GM12878 (cell line): ENCODE measurements around the gene ITGA3. TPM values are rescaled to one million over a fixed set of nuclear protein-coding genes. Genes with fewer than 3 reads are reported as not detected.

ENCODE experiments used
- ATAC-seq: fragments of 200-7000 bp; cut with Tn5 transposase; 3 replicates; pipeline ENCODE4 v1.9.1; 2020; ENCODE audit warnings: mild to moderate bottlenecking, moderate library complexity
- BruUV-seq: library from RNA; stranded (reverse); fragments of 400-500 nt; replicated peaks from 2 replicates; lab custom pipeline; 2021; lab: Mats Ljungman, UMichigan
- CTCF ChIA-PET: fragments of 300-600 bp; sonication (Branson Sonifier 250); formaldehyde crosslinking; extraction: SDS; loops from one replicate; lab custom pipeline; 2021; ENCODE audit warnings: inconsistent platforms; lab: Yijun Ruan, JAX
- POLR2A ChIA-PET: fragments of 350-600 bp; formaldehyde crosslinking; extraction: SDS; loops from one replicate; lab custom pipeline; 2021; ENCODE audit warnings: inconsistent platforms; lab: Charles Lee
- RAD21 ChIA-PET: fragments of 300-600 bp; sonication (Branson Sonifier 250); formaldehyde crosslinking; loops from one replicate; lab custom pipeline; 2023; ENCODE audit warnings: antibody characterized with exemption; ENCODE audit not compliant: unreplicated experiment; lab: Charles Lee
- SMC1A ChIA-PET: fragments of 300-600 bp; sonication (Branson Sonifier 250); formaldehyde crosslinking; loops from one replicate; lab custom pipeline; 2023; ENCODE audit not compliant: unreplicated experiment, uncharacterized antibody; lab: Charles Lee
- DNase-seq: peaks from one replicate; pipeline ENCODE4 v3.0.0-alpha.2; 2011; ENCODE audit warnings: low read depth, low spot score
- FAIRE-seq: peaks from 3 replicates; lab custom pipeline; 2011; peaks lifted over from hg19 to GRCh38; lab: Jason Lieb, UNC
- H2AFZ ChIP-seq: 2 replicates; pipeline ENCODE4 v1.6.0; 2011; ENCODE audit warnings: low read depth, low read length, control low read depth; ENCODE audit not compliant: control insufficient read depth
- H3K27ac ChIP-seq: 2 replicates; pipeline ENCODE4 v1.5.1; 2011; ENCODE audit warnings: control low read depth; ENCODE audit not compliant: control insufficient read depth, insufficient read depth
- H3K27me3 ChIP-seq, 2 experiments: replicated peaks in 1 of 2; 2 replicates each; pipeline versions ENCODE4 v1.6.0 to v1.6.1; 2011; ENCODE audit warnings: low read length in 1 of 2; ENCODE audit not compliant: control insufficient read depth in 2 of 2, insufficient read depth in 2 of 2
- H3K36me3 ChIP-seq, 2 experiments: 2 replicates each; pipeline ENCODE4 v1.5.1; 2011; ENCODE audit warnings: low read length in 1 of 2; ENCODE audit not compliant: control insufficient read depth in 2 of 2, insufficient read depth in 2 of 2
- H3K4me1 ChIP-seq: 2 replicates; pipeline ENCODE4 v1.6.1; 2011; ENCODE audit warnings: mild to moderate bottlenecking, low read length, moderate library complexity, mixed read lengths; ENCODE audit not compliant: control insufficient read depth, insufficient read depth
- H3K4me2 ChIP-seq: 2 replicates; pipeline ENCODE4 v1.6.0; 2011; ENCODE audit warnings: control low read depth; ENCODE audit not compliant: control insufficient read depth, insufficient read depth
- H3K4me3 ChIP-seq: fragments of 200-600 bp; sonication (generic); 2 replicates; pipeline ENCODE4 v1.5.1; 2016
- H3K79me2 ChIP-seq: 2 replicates; pipeline ENCODE4 v1.6.0; 2011; ENCODE audit warnings: low read length; ENCODE audit not compliant: control insufficient read depth, insufficient read depth
- H3K9ac ChIP-seq: 2 replicates; pipeline ENCODE4 v1.8.0; 2011; ENCODE audit warnings: low read length, control low read depth, mixed read lengths; ENCODE audit not compliant: control insufficient read depth, insufficient read depth
- H3K9me3 ChIP-seq: replicated peaks from 3 replicates; pipeline ENCODE4 v1.5.1; 2011; ENCODE audit warnings: mild to moderate bottlenecking, low read length; ENCODE audit not compliant: control insufficient read depth, insufficient read depth
- H4K20me1 ChIP-seq: 2 replicates; pipeline ENCODE4 v1.6.0; 2011; ENCODE audit not compliant: control insufficient read depth, insufficient read depth
- BCLAF1 ChIP-seq: fragments of 450-650 bp; IDR thresholded peaks from 2 replicates; pipeline ENCODE4 v1.6.1; 2017; ENCODE audit warnings: antibody characterized with exemption, mild to moderate bottlenecking, moderate library complexity
- CHD1 ChIP-seq: IDR thresholded peaks from 2 replicates; pipeline ENCODE4 v1.6.1; 2012; ENCODE audit warnings: low read depth, low read length, improper control_type of control experiment
- FOXK2 ChIP-seq: fragments of 450-650 bp; IDR thresholded peaks from 2 replicates; pipeline ENCODE4 v1.6.1; 2017; ENCODE audit warnings: mild to moderate bottlenecking, moderate library complexity
- RELA ChIP-seq: fragments of 450-650 bp; IDR thresholded peaks from 2 replicates; pipeline ENCODE4 v1.8.0; 2014; ENCODE audit warnings: borderline replicate concordance; ENCODE audit not compliant: partially characterized antibody
- SREBF1 ChIP-seq: IDR thresholded peaks from 2 replicates; pipeline ENCODE4 v1.6.1; 2012; ENCODE audit warnings: mild to moderate bottlenecking, low read length
- SUPT20H ChIP-seq: IDR thresholded peaks from 2 replicates; pipeline ENCODE4 v1.6.1; 2011; ENCODE audit warnings: low read depth, mild to moderate bottlenecking, low read length, moderate library complexity, borderline replicate concordance; ENCODE audit not compliant: control insufficient read depth
- ZBTB40 ChIP-seq: fragments of 450-650 bp; IDR thresholded peaks from 2 replicates; pipeline ENCODE4 v1.6.1; 2016; ENCODE audit warnings: mild to moderate bottlenecking, moderate library complexity, borderline replicate concordance
- WGBS: methylation state at CpG from one replicate; pipeline ENCODE4 v1.1.6; 2016; ENCODE audit warnings: low lambda C conversion rate; ENCODE audit not compliant: insufficient replicate concordance, insufficient coverage; ENCODE audit errors: missing lambda C conversion rate; 5-methylcytosine and 5-hydroxymethylcytosine counted together
- in situ Hi-C: fragments of 300-500 bp; cut with MboI; formaldehyde crosslinking; loops from 9 replicates; pipeline ENCODE4 v1.14.3; 2018; ENCODE audit warnings: mixed read lengths
- intact Hi-C: fragments of 100-400 bp; cut with micrococcal nuclease; formaldehyde crosslinking; loops from one replicate; pipeline ENCODE4 v1.14.2; 2022; ENCODE audit not compliant: unreplicated experiment
- polyA plus RNA-seq, 11 experiments: library from polyadenylated mRNA; depleted of rRNA in 4 of 11; unstranded in 6 of 11; stranded (reverse) in 5 of 11; fragments of >200 nt; fragmentation: Nextera tagmentation in 4 of 11; fragmentation: Illumina TruSeq in 1 of 11; extraction: Ambion mirVana in 4 of 11; extraction: Trizol in 1 of 11; gene quantifications; 1 replicate in 1 of 11; 2 replicates in 10 of 11; pipeline versions ENCODE4 v1.2.1 to v1.2.3, GENCODE V29; 2011 to 2016; ENCODE audit warnings: inconsistent platforms in 2 of 11, missing spikeins in 2 of 11, low read depth in 1 of 11
- total RNA-seq, 4 experiments: library from RNA; depleted of rRNA in 3 of 4; stranded (reverse); fragments of >200 nt in 3 of 4; fragmentation: Illumina TruSeq in 1 of 4; extraction: Trizol in 1 of 4; gene quantifications; 2 replicates each; pipeline versions ENCODE4 v1.2.1 to v1.2.3, GENCODE V29; 2013 to 2021

ITGA3 gene
- total and polyA plus RNA-seq, 10 of the 15 experiments (the other 5 are each of a cell fraction or from before 2014, with no cell fraction given) = 0.29 to 13.4 (median 6.6) TPM

- no peak for ATAC-seq
- no peaks in the 10 kb centered on the region for H3K27me3 ChIP-seq
- H3K27ac ChIP-seq = no peak overlapping the region
- H4K20me1 ChIP-seq = no peaks in the 10 kb centered on the region
- no peaks in the 10 kb centered on the region; the same call in 2 of the 3 replicates for H3K9me3 ChIP-seq
- no peak overlapping the region for H2AFZ ChIP-seq
- POLR2A ChIA-PET = no interaction called here
- SMC1A ChIA-PET = no interaction called here
- no peak overlapping the region for H3K4me2 ChIP-seq
- CTCF ChIA-PET = interaction anchor here (1.1 to 1.3 kb wide), 3 partner anchors 41 to 48 kb away, joined by 3 to 4 read pairs (median 4); no protein-coding TSS in a partner anchor
- WGBS = 50% methylated on average over 2 of the region's 2 CpGs
- no peak for FAIRE-seq
- RAD21 ChIA-PET = no interaction called here
- BruUV-seq = no TSS peak
- intact Hi-C loops (no loop called here), in situ Hi-C loops (no loop called here)
- no peak for TF ChIP-seq FOXK2
- TF ChIP-seq SREBF1 = no peak
- TF ChIP-seq BCLAF1 = no peak
- TF ChIP-seq ZBTB40 = no peak
- no peak for TF ChIP-seq CHD1
- no peak for TF ChIP-seq RELA
- TF ChIP-seq SUPT20H = no peak
- H3K4me3 ChIP-seq = no peak overlapping the region
- peaks cover 4% of the 10 kb centered on the region for H3K4me1 ChIP-seq
- H3K9ac ChIP-seq = no peak overlapping the region
- no peaks in the 10 kb centered on the region for H3K36me3 ChIP-seq
- no peak for DNase-seq
- H3K79me2 ChIP-seq = no peaks in the 10 kb centered on the region
Measured at GRCh38 chr17:50046179-50046578, 9.7 kb upstream of the ITGA3 start.
